Small intestine (tissue), 7 donors: ENCODE data around the gene NUDT19. TPM values are rescaled to one million over a fixed set of nuclear protein-coding genes. Genes with fewer than 3 reads are reported as not detected.
"Not testable (repeated sequence)": the region's sequence is repeated elsewhere in the genome, so short reads cannot be mapped to it uniquely, and the experiment has no call there.

Experiments used
- DNase-seq, 2 donors: peaks; one replicate each; pipeline versions ENCODE4 v3.0.0 to v3.0.0-alpha.2; 2013
- FAIRE-seq: peaks from 2 replicates; lab custom pipeline; 2012; peaks lifted over from hg19 to GRCh38; lab: Jason Lieb, UNC
- H3K27ac ChIP-seq, 3 donors: one replicate each; pipeline ENCODE4 v1.5.1; 2013; ENCODE audit warnings: low read length in 2 of 3, mild to moderate bottlenecking in 2 of 3, control low read depth in 1 of 3, inconsistent platforms in 1 of 3, low read depth in 1 of 3, moderate library complexity in 1 of 3
- H3K27me3 ChIP-seq, 3 donors: one replicate each; pipeline ENCODE4 v1.6.1; 2013; ENCODE audit warnings: low read length in 3 of 3, inconsistent platforms in 1 of 3; ENCODE audit not compliant: control insufficient read depth in 3 of 3, insufficient read depth in 3 of 3
- H3K36me3 ChIP-seq, 3 donors: one replicate each; pipeline ENCODE4 v1.6.1; 2013; ENCODE audit warnings: low read length in 3 of 3, inconsistent platforms in 1 of 3, low read depth in 1 of 3, mild to moderate bottlenecking in 1 of 3, moderate library complexity in 1 of 3; ENCODE audit not compliant: control insufficient read depth in 3 of 3, insufficient read depth in 2 of 3
- H3K4me1 ChIP-seq, 3 donors: one replicate each; pipeline ENCODE4 v1.6.1; 2013; ENCODE audit warnings: low read length in 2 of 3, inconsistent platforms in 1 of 3, low read depth in 1 of 3, mild to moderate bottlenecking in 1 of 3, moderate library complexity in 1 of 3; ENCODE audit not compliant: control insufficient read depth in 3 of 3, insufficient read depth in 2 of 3
- H3K4me3 ChIP-seq, 3 donors: one replicate each; pipeline ENCODE4 v1.5.1; 2013; ENCODE audit warnings: low read length in 3 of 3, control low read depth in 1 of 3, inconsistent platforms in 1 of 3, low read depth in 1 of 3, mild to moderate bottlenecking in 1 of 3, moderate library complexity in 1 of 3
- H3K9me3 ChIP-seq, 2 donors: one replicate each; pipeline ENCODE4 v1.6.1; 2013; ENCODE audit warnings: low read depth in 1 of 2, low read length in 1 of 2; ENCODE audit not compliant: control insufficient read depth in 2 of 2, insufficient read depth in 1 of 2
- WGBS, 3 donors: extraction: QIAGEN DNeasy Blood & Tissue Kit; methylation state at CpG; one replicate each; pipeline ENCODE4 v1.1.7; 2013; 5-methylcytosine and 5-hydroxymethylcytosine counted together
- polyA plus RNA-seq, 4 donors: library from polyadenylated mRNA; stranded (reverse) in 3 of 4; unstranded in 1 of 4; fragments of 200-250 nt in 3 of 4; fragments of 120-200 nt in 1 of 4; gene quantifications; one replicate each; pipeline versions ENCODE4 v1.2.1 to v1.2.3, GENCODE V29; 2013
- donor health status: healthy with polysubstance abuse.
- donor health status: control.
- donor health status: control.
- donor health status: Bipolar disorder and iron deficiency.
- donor health status: healthy.

NUDT19 gene
- polyA plus RNA-seq, 4 donors, result 7.0 to 13.9 (median 9.6) TPM

DNA sequence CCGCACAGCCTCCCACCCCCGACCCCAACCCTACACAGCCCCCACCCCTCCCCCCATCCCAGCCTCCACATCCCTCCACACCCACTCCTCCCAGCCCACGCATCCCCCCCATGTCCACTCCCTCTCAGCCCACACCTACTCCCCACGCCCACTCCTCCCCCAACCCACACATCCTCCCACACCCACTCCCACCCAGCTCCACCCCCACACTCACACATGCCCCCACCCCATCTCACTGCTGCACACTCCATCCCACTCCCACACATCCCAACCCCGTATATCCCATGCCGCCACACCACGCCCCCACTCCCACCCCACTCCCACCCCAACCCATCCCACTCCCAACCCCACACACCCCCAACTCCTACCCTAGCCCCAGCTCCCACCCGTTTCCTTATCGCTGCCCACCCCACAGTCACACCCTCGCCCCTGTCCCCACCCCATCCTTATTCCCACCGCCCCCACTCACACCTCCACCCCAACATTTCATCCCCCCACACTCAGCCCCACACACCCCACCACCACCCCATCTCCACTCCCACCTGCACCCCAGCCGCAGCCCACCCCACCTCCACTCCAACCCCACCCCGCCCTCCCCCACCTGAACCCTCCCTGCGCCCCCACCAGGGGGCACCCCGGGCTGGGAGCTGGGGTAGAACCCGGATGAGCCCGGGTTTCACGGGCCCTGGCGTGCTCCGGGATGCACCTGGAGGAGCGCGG is 28.8 kb downstream of the NUDT19 start:
- 92 to 95% (median 94%) methylated on average over 18 to 22 of the region's 22 CpGs for WGBS, 3 donors
- Histone ChIP-seq H3K4me1 (no peaks in the 10 kb centered on the region), H3K27me3 (no peaks in the 10 kb centered on the region), H3K9me3 (no peaks in the 10 kb centered on the region), H3K4me3 (no peak overlapping the region), H3K36me3 (peaks cover 0 to 6% (median 0%) of the 10 kb centered on the region in 3 donors), H3K27ac (no peak overlapping the region)
- no peak for DNase-seq
- no peak for FAIRE-seq

DNA sequence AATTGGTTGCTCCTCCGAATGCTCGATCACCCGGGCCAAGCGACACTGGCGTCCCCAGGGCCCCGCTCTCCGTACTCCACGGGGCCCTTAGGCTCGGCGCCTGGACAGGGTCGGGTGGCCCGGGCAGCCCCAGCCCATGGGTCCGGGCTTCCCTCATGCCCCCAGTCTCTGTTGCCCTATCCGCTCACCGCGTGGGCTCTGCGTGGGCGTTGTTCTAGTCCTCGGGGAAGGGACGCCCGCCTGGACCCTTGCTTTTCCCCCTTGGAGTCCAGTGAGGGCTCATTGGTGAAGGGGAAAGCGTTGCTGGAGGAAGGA is 29.3 kb downstream of the NUDT19 start:
- FAIRE-seq (no peak), DNase-seq (no peak)
- Histone ChIP-seq H3K27me3 (no peaks in the 10 kb centered on the region), H3K4me1 (no peaks in the 10 kb centered on the region), H3K9me3 (no peaks in the 10 kb centered on the region), H3K4me3 (no peak overlapping the region), H3K27ac (no peak overlapping the region), H3K36me3 (peaks cover 0 to 6% (median 0%) of the 10 kb centered on the region in 3 donors)
- 95 to 98% (median 96%) methylated on average over 22 of the region's 22 CpGs for WGBS, 3 donors

- DNase-seq (no peak), FAIRE-seq (no peak)
- 84 to 93% (median 87%) methylated on average over 4 of the region's 4 CpGs for WGBS, 3 donors
These were observed 44.3 kb downstream of the NUDT19 start for GRCh38 chr19:32735936-32736335.

DNA sequence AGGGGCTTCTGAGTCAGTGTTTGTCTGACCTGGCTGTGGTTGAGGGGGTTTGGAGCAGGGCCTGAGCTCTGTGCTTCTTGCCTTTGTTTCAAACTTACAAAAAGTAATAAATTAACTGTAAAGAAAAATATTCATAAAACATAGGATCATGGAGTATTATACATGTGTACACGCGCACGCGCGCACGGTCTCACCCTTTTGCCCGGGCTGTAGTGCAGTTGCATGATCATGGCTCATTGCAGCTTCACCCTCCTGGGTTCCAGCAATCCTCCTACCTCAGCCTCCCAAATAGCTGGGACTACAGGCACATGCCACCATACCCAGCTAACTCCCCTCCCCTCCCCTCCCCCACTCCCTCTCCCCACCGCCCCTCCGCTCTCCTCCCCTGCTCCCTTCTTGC is 51.4 kb downstream of the NUDT19 start:
- WGBS, 3 donors, result 98 to 99% (median 99%) methylated on average over 9 of the region's 9 CpGs
- H3K4me3 ChIP-seq, result no peak overlapping the region
- FAIRE-seq, result no peak
- H3K9me3 ChIP-seq, result no peaks in the 10 kb centered on the region
- no peaks in the 10 kb centered on the region for H3K27me3 ChIP-seq
- H3K27ac ChIP-seq, result no peak overlapping the region
- DNase-seq, result no peak
- no peaks in the 10 kb centered on the region for H3K4me1 ChIP-seq
- H3K36me3 ChIP-seq, result no peaks in the 10 kb centered on the region

More at GRCh38 chr19:32735936-32736335, 44.3 kb downstream of the NUDT19 start:
- H3K36me3 ChIP-seq, result no peaks in the 10 kb centered on the region
- H3K27me3 ChIP-seq, result peaks cover 0 to 3% (median 0%) of the 10 kb centered on the region in 3 donors
- H3K4me3 ChIP-seq, result no peak overlapping the region
- H3K9me3 ChIP-seq, result no peaks in the 10 kb centered on the region
- no peak overlapping the region for H3K27ac ChIP-seq
- no peaks in the 10 kb centered on the region for H3K4me1 ChIP-seq

GRCh38 chr19:32743447-32743846 is 51.8 kb downstream of the NUDT19 start:
- 96 to 97% (median 97%) methylated on average over 4 of the region's 4 CpGs for WGBS, 3 donors
- no peaks in the 10 kb centered on the region for H3K4me1 ChIP-seq
- H3K36me3 ChIP-seq, result no peaks in the 10 kb centered on the region
- DNase-seq, result no peak
- FAIRE-seq, result no peak
- H3K27me3 ChIP-seq, result no peaks in the 10 kb centered on the region
- H3K9me3 ChIP-seq, result no peaks in the 10 kb centered on the region
- H3K27ac ChIP-seq, result no peak overlapping the region
- no peak overlapping the region for H3K4me3 ChIP-seq

DNA sequence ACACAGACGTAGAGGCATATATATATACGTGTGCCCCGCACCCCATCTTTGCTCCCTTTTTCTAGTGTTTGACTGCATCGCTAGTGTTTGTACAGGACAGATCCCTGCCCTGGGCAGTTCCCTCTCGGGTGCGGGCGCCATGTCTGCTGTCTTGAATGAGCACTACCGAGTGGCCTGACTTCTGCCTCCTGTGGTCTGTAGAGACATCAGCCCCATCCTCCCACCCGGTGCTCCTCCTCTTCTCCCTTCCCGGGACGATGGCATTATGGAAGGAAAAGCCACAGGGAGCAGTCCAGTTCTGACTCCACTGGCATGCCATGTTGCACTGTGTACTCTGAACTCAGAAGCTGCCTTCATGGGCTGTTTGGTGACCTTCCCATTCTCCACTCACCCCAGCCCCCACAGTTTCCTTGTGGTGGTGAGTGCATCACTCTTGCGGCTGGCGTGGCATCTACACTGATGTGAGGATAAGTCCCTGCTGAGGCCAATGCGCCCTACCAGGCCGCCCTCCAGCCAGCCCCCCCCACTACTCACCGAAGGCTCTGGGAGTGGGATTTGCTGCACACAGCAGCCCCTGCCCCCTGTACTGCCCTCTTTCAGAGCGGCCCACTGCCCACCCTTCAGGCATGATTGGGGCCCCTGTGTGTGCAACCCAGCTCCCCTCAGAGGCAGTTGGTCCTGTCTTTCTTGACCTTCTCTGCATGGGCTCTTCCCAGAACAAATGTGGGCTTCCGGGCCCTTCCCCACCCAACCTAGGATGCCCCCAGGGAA is 53.1 kb downstream of the NUDT19 start:
- no peak for DNase-seq
- no peaks in the 10 kb centered on the region for H3K4me1 ChIP-seq
- H3K9me3 ChIP-seq, result no peaks in the 10 kb centered on the region
- H3K27ac ChIP-seq, result no peak overlapping the region
- H3K36me3 ChIP-seq, result no peaks in the 10 kb centered on the region
- H3K27me3 ChIP-seq, result peaks cover 0 to 3% (median 0%) of the 10 kb centered on the region in 3 donors
- 88 to 93% (median 92%) methylated on average over 18 of the region's 18 CpGs for WGBS, 3 donors
- no peak overlapping the region for H3K4me3 ChIP-seq
- FAIRE-seq, result no peak

DNA sequence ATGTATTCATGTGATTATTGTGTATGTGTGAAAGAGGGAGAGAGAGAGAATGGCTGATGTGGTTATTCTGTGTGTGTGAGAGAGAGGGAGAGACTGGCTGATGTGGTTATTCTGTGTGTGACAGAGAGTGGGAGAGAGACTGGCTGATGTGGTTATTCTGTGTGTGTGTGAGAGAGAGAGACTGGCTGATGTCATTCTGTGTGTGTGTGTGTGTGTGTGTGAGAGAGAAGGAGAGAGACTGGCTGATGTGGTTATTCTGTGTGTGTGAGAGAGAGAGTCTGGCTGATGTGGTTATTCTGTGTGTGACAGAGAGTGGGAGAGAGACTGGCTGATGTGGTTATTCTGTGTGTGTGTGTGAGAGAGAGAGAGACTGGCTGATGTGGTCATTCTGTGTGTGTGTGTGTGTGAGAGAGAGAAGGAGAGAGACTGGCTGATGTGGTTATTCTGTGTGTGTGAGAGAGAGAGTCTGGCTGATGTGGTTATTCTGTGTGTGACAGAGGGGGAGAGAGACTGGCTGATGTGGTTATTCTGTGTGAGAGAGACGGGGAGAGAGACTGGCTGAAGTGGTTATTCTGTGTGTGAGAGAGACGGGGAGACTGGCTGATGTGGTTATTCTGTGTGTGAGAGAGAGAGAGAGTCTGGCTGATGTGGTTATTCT is 54.1 kb downstream of the NUDT19 start:
- not testable (repeated sequence) for H3K4me3 ChIP-seq, H3K27ac ChIP-seq, DNase-seq, H3K4me1 ChIP-seq, H3K27me3 ChIP-seq, H3K9me3 ChIP-seq, FAIRE-seq, H3K36me3 ChIP-seq
- 25 to 46% (median 27%) methylated on average over 2 of the region's 2 CpGs for WGBS, 3 donors

GRCh38 chr19:32746631-32747196 is 55.1 kb downstream of the NUDT19 start:
- not testable (repeated sequence) for FAIRE-seq, H3K27me3 ChIP-seq, H3K4me3 ChIP-seq, H3K9me3 ChIP-seq, H3K27ac ChIP-seq, H3K36me3 ChIP-seq, DNase-seq, H3K4me1 ChIP-seq
- 18 to 39% (median 21%) methylated on average over 2 of the region's 2 CpGs for WGBS, 3 donors
